ENCODE data around the gene TRH.

DNA sequence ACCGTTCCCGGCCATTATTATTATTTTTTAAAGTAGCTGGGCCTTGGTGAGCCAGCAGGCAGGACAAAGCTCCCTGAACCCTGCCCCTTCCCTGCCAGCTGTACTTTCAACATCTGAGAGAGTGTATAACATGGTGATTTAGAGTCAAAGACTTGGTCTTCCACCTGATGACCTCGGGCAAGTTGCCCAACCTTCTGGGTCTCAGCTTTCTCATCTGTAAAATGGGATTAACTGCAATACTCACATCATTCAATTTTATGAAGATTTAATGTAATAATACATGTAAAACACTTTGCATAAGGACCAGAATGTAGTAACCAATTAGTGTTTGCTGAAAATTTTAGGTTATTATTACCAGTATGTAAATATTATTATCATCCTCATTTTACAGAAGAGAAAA lies 11.9 kb upstream of the TRH start:
- TF ChIP-seq EZH2 (IDR thresholded peaks at IDR 0.05; ENCODE audit: borderline replicate concordance, insufficient read depth, low read length, poor library complexity, severe bottlenecking) (no peak), POLR2AphosphoS5 (IDR thresholded peaks at IDR 0.05) (no peak), RAD21 (conservative IDR thresholded peaks at IDR 0.05) (no peak), MXI1 (conservative IDR thresholded peaks at IDR 0.05; ENCODE audit: poor library complexity, severe bottlenecking) (no peak), TAF1 (IDR thresholded peaks at IDR 0.05; ENCODE audit: low read depth) (no peak)
- TF ChIP-seq, protein P1, sequence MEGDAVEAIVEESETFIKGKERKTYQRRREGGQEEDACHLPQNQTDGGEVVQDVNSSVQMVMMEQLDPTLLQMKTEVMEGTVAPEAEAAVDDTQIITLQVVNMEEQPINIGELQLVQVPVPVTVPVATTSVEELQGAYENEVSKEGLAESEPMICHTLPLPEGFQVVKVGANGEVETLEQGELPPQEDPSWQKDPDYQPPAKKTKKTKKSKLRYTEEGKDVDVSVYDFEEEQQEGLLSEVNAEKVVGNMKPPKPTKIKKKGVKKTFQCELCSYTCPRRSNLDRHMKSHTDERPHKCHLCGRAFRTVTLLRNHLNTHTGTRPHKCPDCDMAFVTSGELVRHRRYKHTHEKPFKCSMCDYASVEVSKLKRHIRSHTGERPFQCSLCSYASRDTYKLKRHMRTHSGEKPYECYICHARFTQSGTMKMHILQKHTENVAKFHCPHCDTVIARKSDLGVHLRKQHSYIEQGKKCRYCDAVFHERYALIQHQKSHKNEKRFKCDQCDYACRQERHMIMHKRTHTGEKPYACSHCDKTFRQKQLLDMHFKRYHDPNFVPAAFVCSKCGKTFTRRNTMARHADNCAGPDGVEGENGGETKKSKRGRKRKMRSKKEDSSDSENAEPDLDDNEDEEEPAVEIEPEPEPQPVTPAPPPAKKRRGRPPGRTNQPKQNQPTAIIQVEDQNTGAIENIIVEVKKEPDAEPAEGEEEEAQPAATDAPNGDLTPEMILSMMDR (IDR thresholded peaks at IDR 0.05; ENCODE audit: poor library complexity, severe bottlenecking) = no peak
